Limb (tissue), 2 donors: Measurements from ENCODE around the gene RARRES2.

ENCODE experiments used
- DNase-seq, 2 donors: peaks; one replicate each; pipeline ENCODE4 v3.0.0-alpha.2; 2016; ENCODE audit errors: extremely low spot score in 2 of 2

The RARRES2 gene

GRCh38 chr7:150361807-150362621 is 20.6 kb upstream of the RARRES2 start:
- no peak for DNase-seq

- DNase-seq, result no peak
Measured at GRCh38 chr7:150361402-150361801, 20.0 kb upstream of the RARRES2 start.

GRCh38 chr7:150360363-150361058 is 19.1 kb upstream of the RARRES2 start:
- DNase-seq, result no peak

- no peak for DNase-seq
Measured at GRCh38 chr7:150359622-150360362, 18.4 kb upstream of the RARRES2 start.

GRCh38 chr7:150358988-150359621 is 17.7 kb upstream of the RARRES2 start:
- DNase-seq, result no peak

DNA sequence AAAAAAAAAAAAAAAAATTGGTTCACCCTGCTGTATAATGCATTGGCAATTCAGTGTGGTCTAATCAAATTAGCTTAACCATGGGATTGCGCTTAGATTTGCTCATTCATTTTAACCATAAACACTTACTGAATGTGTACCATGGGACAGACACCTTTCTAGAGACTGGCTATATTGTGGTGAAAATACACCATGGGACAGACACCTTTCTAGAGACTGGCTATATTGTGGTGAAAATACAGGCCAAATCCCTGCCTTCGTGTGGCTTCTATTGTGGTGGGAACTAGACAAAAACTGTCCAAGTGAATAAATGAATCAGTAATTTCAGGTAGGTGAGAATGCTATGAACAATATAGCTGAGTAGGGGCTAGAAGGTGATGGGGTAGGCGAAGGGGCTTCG is 17.0 kb upstream of the RARRES2 start:
- DNase-seq, result no peak

DNA sequence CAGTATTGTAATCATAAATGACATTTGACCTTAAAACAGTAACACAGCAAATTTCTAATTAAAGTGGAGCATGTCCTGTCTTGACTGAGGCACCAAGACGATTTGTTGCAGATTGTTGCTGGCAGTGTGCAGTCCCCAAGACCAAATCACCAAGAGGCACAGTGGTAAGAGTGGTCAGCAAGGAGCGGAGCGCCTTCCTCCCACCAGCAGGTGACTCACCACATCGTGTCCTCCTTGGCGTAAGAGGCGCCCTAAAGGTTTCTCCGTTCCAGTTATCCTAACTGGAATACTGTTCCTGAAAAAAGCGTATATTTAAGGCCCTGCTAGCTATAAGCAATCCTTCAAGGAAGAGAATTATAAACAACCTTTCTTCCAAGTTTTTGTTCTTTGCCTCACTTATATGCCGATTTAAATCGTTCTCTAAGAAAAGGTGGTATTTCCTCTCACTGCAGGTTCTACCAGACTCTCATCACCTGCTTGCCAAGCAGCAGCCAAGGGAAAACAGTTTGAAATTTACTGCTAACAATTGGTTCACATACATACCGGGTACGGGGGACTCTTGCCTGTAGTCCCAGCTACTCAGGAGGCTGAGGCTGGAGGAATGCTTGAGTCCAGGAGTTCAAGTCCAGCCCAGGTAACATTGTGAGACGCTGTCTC is 16.5 kb upstream of the RARRES2 start:
- no peak for DNase-seq

DNA sequence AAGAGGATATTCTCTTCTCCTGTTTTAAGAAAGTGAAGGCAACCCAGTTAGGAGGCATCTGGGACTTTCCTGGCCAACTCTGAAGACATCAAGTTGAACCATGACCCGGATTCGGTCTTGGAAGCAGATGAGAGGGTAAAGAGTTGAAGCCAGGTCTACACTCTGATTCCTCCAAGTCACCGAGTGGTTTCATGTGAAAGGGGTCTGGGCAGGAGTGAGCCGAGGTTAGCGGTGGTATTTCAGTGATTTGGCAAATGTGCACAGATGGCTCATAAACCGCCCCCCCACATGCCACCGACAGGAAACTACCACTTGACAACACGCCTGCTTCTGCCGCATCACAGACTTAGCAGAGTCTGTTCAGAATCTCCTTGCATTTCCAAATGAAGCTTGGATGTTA is 15.8 kb upstream of the RARRES2 start:
- no peak for DNase-seq

- DNase-seq, result no peak
Measured at GRCh38 chr7:150356265-150356897, 15.0 kb upstream of the RARRES2 start.

DNA sequence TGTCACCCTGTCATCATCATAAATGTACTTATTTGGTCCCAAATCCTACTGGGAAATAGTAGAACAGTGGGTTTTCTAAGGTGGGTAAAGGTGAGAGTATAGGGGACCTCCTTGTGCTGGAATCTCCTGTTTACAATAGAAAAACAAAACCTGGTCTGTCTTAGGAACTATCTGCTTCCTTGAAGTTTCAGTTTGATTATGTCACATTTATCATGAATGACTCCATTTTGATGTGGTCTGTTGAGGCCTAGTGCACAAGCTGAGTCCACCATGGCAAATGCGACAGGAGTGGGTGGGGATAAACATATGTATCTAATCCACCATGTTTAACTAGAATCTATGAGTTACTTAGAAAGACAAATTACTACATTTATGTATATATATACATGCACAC is 14.2 kb upstream of the RARRES2 start:
- DNase-seq, result no peak

GRCh38 chr7:150351587-150352194 is 10.3 kb upstream of the RARRES2 start:
- DNase-seq, result no peak

- DNase-seq, result no peak
Measured at GRCh38 chr7:150346922-150347321, 5.5 kb upstream of the RARRES2 start.

DNA sequence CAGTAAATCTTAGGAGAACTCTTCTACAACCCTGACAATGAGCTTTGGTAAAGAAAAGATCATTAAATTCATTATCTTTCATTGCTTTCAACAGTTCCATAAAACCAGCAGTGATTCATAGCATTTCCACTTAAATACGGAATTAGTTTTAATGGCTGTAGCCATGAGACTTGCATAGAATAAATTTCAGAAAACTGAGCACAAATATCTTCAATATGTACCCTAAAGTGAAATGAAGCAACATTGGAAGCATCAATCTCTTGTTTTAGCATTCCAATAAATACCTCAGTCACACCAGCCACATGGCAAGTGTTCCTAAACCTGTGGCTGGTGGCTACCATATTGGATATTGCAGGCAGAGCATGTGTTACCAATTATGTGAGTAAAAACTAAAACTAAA is 3.6 kb upstream of the RARRES2 start:
- no peak for DNase-seq

GRCh38 chr7:150344299-150344698 is 2.9 kb upstream of the RARRES2 start:
- DNase-seq, result no peak

DNA sequence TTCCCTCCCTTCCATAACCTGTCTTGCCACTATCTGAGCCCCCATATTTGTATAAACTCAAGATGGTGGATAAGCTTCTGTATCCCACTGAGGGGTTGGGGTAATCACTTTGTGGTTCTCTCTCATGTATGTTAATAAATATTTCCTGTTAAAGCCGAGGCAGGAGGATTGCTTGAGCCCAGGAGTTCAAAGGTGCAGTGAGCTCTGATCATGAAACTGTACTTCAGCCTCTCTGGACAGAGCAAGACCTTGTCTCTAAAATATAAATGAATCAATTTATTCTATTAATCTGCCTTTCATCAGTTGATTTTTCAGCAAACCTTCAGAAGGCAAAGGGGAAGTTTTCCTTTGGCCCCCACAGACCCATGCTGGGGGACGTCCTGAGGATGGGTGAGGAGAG is 1.8 kb upstream of the RARRES2 start:
- no peak for DNase-seq

GRCh38 chr7:150342121-150342408 is 636 bp upstream of the RARRES2 start:
- no peak for DNase-seq

DNA sequence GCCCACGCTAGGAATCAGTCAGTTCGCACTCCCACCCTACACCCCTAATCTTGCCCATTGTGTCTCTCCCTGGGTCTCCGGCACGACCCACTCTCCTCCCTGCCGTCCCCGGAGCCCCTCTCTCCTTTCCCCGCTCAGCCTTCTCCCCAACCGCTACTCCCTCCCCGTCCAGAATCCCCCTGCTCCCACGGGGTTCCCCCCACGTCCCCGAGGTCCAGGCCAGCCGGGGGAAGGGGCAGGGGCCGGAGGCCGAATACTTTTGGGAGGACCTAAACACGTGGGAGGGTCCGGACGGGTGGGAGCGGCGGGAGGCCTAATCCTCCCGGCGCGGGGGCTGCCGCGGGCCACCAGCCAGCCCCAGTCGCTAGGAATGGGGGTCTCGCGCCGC is 560 bp downstream of the RARRES2 start:
- DNase-seq, result no peak

DNA sequence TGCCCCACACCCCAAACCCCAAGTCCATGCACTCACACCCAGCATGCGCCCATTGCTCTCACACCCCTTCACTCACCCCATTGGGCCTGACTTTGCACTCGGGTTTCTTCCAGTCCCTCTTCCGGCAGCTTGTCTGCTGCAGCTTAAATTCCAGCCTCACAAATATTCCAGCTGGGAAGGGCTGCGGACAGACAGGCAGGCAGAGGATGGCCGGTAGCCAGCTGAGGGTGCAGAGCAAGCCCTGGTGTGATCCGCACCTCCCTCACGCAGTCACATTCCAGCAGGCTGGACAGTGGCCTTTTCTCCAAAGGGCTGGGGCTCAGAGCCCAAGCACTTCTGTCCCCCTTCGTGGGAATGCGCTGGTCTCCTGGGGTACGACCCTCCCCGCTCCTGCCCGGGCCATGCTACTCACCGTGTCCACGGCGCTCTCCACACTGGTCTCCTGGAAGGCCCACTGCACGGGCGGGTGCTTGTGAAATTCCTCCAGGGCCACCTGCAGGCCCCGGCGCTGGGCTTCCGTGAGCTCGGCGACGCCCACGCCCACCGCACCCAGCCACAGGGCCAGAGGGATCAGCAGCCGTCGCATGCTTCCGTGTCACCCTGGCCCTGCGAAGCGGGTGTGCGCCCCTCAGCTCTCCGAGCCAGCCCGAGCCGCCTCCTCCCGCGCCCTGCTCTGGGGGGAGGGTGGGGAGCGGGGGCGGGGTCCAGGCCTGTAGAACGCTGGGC is 1.2 kb downstream of the RARRES2 start:
- DNase-seq, result no peak

- no peak for DNase-seq
Measured at GRCh38 chr7:150339409-150339809, 2.0 kb downstream of the RARRES2 start.
